B cell (primary cell): ENCODE measurements around the gene SFR1. TPM values are rescaled to one million over a fixed set of nuclear protein-coding genes. Genes with fewer than 3 reads are reported as not detected.

Source experiments
- ATAC-seq: fragments of 200-7000 bp; cut with Tn5 transposase; one replicate; pipeline ENCODE4 v1.10.0; 2021; ENCODE audit warnings: low read depth, mild to moderate bottlenecking, moderate number of reproducible peaks, moderate library complexity
- CTCF ChIA-PET: fragments of 350-600 bp; sonication (Branson Sonifier 250); formaldehyde crosslinking; loops from one replicate; lab custom pipeline; 2021; ENCODE audit warnings: antibody characterized with exemption, inconsistent platforms; lab: Charles Lee
- POLR2A ChIA-PET: fragments of 350-600 bp; sonication (Branson Sonifier 250); formaldehyde crosslinking; loops from one replicate; lab custom pipeline; 2021; ENCODE audit warnings: antibody characterized with exemption; lab: Charles Lee
- DNase-seq: peaks from one replicate; pipeline ENCODE4 v3.0.0; 2013
- H2AFZ ChIP-seq: 2 replicates; pipeline ENCODE4 v1.6.1; 2012; ENCODE audit warnings: mild to moderate bottlenecking, low read depth, low read length; ENCODE audit not compliant: insufficient read depth, poor library complexity, severe bottlenecking
- H3K27ac ChIP-seq, 2 donors: 1 replicate in 1 of 2; 2 replicates in 1 of 2; pipeline ENCODE4 v1.5.1; 2012 to 2013; ENCODE audit warnings: low read length in 2 of 2, mild to moderate bottlenecking in 2 of 2, moderate library complexity in 1 of 2
- H3K27me3 ChIP-seq, 4 experiments: fragments of 200-600 bp in 1 of 4; sonication (generic) in 1 of 4; replicated peaks in 1 of 4; 1 replicate in 2 of 4; 2 replicates in 2 of 4; pipeline versions ENCODE4 v1.6.1 to v1.7.0; 2013 to 2016; ENCODE audit warnings: low read length in 3 of 4, mild to moderate bottlenecking in 2 of 4, mixed read lengths in 1 of 4, moderate library complexity in 1 of 4; ENCODE audit not compliant: insufficient read depth in 4 of 4, control insufficient read depth in 3 of 4; ENCODE audit errors: control extremely low read depth in 1 of 4
- H3K36me3 ChIP-seq, 2 experiments: replicated peaks in 1 of 2; 1 replicate in 1 of 2; 2 replicates in 1 of 2; pipeline versions ENCODE4 v1.6.1 to v1.7.1; 2013; ENCODE audit warnings: low read length in 1 of 2; ENCODE audit not compliant: insufficient read depth in 2 of 2, control insufficient read depth in 1 of 2; ENCODE audit errors: control extremely low read depth in 1 of 2, extremely low read depth in 1 of 2
- H3K4me1 ChIP-seq, 2 donors: fragments of 200-600 bp in 1 of 2; sonication (generic) in 1 of 2; 1 replicate in 1 of 2; 2 replicates in 1 of 2; pipeline versions ENCODE4 v1.5.1 to v1.6.1; 2013 to 2017; ENCODE audit warnings: low read length in 2 of 2; ENCODE audit not compliant: control insufficient read depth in 2 of 2, insufficient read depth in 2 of 2
- H3K4me2 ChIP-seq: replicated peaks from 2 replicates; pipeline ENCODE3; 2012; ENCODE audit warnings: mild to moderate bottlenecking, low read depth, low read length; ENCODE audit not compliant: poor library complexity, severe bottlenecking
- H3K4me3 ChIP-seq, 5 experiments: fragments of 200-600 bp in 1 of 5; sonication (generic) in 1 of 5; 1 replicate in 3 of 5; 2 replicates in 2 of 5; pipeline versions ENCODE4 v1.5.1 to v1.7.0; 2011 to 2016; ENCODE audit warnings: low read length in 4 of 5, mild to moderate bottlenecking in 4 of 5, low read depth in 2 of 5, control low read depth in 1 of 5, moderate library complexity in 1 of 5; ENCODE audit not compliant: insufficient read depth in 1 of 5; ENCODE audit errors: control extremely low read depth in 1 of 5, extremely low read depth in 1 of 5
- H3K79me2 ChIP-seq: fragments of 200-600 bp; sonication (generic); one replicate; pipeline ENCODE4 v1.6.0; 2016; ENCODE audit warnings: low read length; ENCODE audit not compliant: control insufficient read depth, insufficient read depth
- H3K9ac ChIP-seq: fragments of 200-600 bp; sonication (generic); 2 replicates; pipeline ENCODE4 v1.6.1; 2017; ENCODE audit warnings: mild to moderate bottlenecking, low read length, moderate library complexity
- H3K9me3 ChIP-seq, 3 donors: one replicate each; pipeline versions ENCODE4 v1.6.1 to v1.7.1; 2013; ENCODE audit warnings: low read length in 2 of 3; ENCODE audit not compliant: control insufficient read depth in 2 of 3, insufficient read depth in 1 of 3; ENCODE audit errors: control extremely low read depth in 1 of 3
- H4K20me1 ChIP-seq: 2 replicates; pipeline ENCODE4 v1.6.0; 2012; ENCODE audit warnings: mild to moderate bottlenecking, low read length; ENCODE audit not compliant: insufficient read depth, control insufficient read depth, poor library complexity, severe bottlenecking
- H3K27ac Mint-ChIP-seq: one replicate; pipeline ENCODE4 v1.8.0; 2021; ENCODE audit warnings: mixed read lengths
- H3K27me3 Mint-ChIP-seq: one replicate; pipeline ENCODE4 v1.8.0; 2021; ENCODE audit warnings: mixed read lengths
- H3K4me1 Mint-ChIP-seq: one replicate; pipeline ENCODE4 v1.8.0; 2021; ENCODE audit warnings: mixed read lengths
- H3K4me3 Mint-ChIP-seq: one replicate; pipeline ENCODE4 v1.8.0; 2021; ENCODE audit warnings: mixed read lengths
- H3K9me3 Mint-ChIP-seq: one replicate; pipeline ENCODE4 v1.8.0; 2022; ENCODE audit warnings: mixed read lengths; ENCODE audit not compliant: insufficient read depth
- EZH2 ChIP-seq: IDR thresholded peaks from 2 replicates; pipeline ENCODE4 v1.6.1; 2012; ENCODE audit warnings: borderline replicate concordance, low read depth, mild to moderate bottlenecking, moderate library complexity, low read length; ENCODE audit not compliant: insufficient read depth, poor library complexity, severe bottlenecking
- WGBS: methylation state at CpG from one replicate; pipeline ENCODE4 v1.1.5; 2013; ENCODE audit warnings: missing lambda C conversion rate; ENCODE audit not compliant: insufficient coverage; 5-methylcytosine and 5-hydroxymethylcytosine counted together
- intact Hi-C: fragments of 100-400 bp; cut with micrococcal nuclease; formaldehyde crosslinking; loops from one replicate; pipeline ENCODE4 v1.10.0; 2022
- polyA plus RNA-seq: library from polyadenylated mRNA; depleted of rRNA; stranded (reverse); fragments of >200 nt; gene quantifications from 2 replicates; pipeline ENCODE4 v1.2.3, GENCODE V29; 2012
- total RNA-seq, 2 donors: library from RNA; stranded (reverse); fragments of 120-200 nt in 1 of 2; gene quantifications; 1 replicate in 1 of 2; 2 replicates in 1 of 2; pipeline versions ENCODE4 v1.2.3 to v1.2.4, GENCODE V29; 2013 to 2022
- TF ChIP-seq, protein P1 (sequence below): fragments of 200-600 bp; IDR thresholded peaks from one replicate; pipeline ENCODE4 v1.8.0; 2022; ENCODE audit warnings: antibody characterized with exemption, mild to moderate bottlenecking

SFR1 gene
- total and polyA plus RNA-seq, 2 donors (not counting 1 experiment from before 2014, with no cell fraction given) = 6.2 to 15.3 TPM

DNA sequence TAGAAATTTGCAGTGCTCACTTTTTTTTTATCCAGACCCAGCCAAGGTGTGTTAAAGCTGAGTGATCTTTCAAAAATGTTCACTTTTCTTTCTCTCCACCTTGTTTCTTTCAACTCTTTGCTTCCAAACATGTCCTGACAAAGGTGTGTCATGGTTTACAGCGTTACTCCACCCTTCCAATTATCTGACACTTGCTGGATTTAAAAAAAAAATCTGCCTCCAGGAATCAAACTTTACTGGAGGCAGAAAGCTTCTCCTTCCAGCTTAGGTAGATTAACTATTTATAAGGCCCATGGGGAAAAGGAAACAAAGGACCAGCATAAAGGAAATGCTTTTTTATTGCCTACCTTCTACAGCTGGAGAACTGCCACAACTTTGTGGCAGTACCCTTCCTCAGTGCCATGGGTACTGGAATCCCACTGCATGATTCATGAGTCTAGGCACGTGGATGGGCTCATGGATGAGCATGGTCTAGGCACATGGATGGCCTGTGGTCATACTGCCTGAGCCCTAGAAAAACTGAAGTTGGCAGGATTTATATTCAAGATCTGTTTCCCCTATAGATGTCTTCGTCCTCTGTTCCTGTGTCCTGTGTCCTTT, 36.1 kb upstream of the SFR1 start, which contains the start of gene COL17A1:
Gene COL17A1 (minus strand): TSS at position 80 of the 600 bp plus-strand sequence. CDS start 5,207 bp downstream, outside the sequence.
- intact Hi-C loops = no loop called here
- ATAC-seq (no peak), DNase-seq (no peak)
- peaks cover 12% of the 10 kb centered on the region for H3K27me3 Mint-ChIP-seq
- Histone ChIP-seq H3K4me2 (no peak within 1 kb of the TSS), H3K9me3 (no peaks in the 10 kb centered on the region), H4K20me1 (no peaks in the 10 kb centered on the region), H3K27me3 (no peaks in the 10 kb centered on the region), H3K79me2 (no peaks in the 10 kb centered on the region), H3K27ac (no peak within 1 kb of the TSS), H3K4me1 (no peaks in the 10 kb centered on the region), H2AFZ (no peak within 1 kb of the TSS), H3K9ac (no peak within 1 kb of the TSS), H3K36me3 (no peaks in the 10 kb centered on the region), H3K4me3 (no peak within 1 kb of the TSS)
- H3K9me3 Mint-ChIP-seq = no peaks in the 10 kb centered on the region
- H3K4me3 Mint-ChIP-seq = no peak within 1 kb of the TSS
- ChIA-PET CTCF (no interaction called here), POLR2A (no interaction called here)
- TF ChIP-seq, protein P1, sequence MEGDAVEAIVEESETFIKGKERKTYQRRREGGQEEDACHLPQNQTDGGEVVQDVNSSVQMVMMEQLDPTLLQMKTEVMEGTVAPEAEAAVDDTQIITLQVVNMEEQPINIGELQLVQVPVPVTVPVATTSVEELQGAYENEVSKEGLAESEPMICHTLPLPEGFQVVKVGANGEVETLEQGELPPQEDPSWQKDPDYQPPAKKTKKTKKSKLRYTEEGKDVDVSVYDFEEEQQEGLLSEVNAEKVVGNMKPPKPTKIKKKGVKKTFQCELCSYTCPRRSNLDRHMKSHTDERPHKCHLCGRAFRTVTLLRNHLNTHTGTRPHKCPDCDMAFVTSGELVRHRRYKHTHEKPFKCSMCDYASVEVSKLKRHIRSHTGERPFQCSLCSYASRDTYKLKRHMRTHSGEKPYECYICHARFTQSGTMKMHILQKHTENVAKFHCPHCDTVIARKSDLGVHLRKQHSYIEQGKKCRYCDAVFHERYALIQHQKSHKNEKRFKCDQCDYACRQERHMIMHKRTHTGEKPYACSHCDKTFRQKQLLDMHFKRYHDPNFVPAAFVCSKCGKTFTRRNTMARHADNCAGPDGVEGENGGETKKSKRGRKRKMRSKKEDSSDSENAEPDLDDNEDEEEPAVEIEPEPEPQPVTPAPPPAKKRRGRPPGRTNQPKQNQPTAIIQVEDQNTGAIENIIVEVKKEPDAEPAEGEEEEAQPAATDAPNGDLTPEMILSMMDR = no peak
- TF ChIP-seq EZH2 = no peak
- H3K27ac Mint-ChIP-seq = no peak within 1 kb of the TSS
- no peaks in the 10 kb centered on the region for H3K4me1 Mint-ChIP-seq
- WGBS = 90% methylated on average over 2 of the region's 3 CpGs

DNA sequence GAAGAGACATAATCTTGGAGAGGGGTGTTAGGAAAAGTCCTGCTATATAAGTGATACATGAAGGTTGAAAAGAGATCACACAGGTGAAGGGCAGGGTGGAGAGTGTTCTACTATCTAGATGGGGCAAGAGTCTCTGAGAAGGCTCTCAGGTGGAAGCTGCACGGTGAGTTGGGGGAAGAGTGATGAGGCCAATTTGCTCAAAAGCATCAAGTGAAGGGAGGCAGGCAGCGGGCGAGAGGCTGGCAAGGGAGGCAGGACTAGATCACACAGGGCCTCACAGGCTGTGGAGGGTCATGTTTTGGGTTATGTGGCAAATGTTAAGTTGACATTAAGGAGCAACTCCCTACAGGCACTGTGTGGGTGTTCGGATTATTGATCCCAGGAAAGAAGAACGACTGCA, 33.7 kb upstream of the SFR1 start:
- H3K27me3 ChIP-seq = no peaks in the 10 kb centered on the region
- no peak overlapping the region for H3K4me3 ChIP-seq
- TF ChIP-seq EZH2 = no peak
- TF ChIP-seq, protein P1 = no peak
- H3K36me3 ChIP-seq = no peaks in the 10 kb centered on the region
- H3K79me2 ChIP-seq = no peaks in the 10 kb centered on the region
- no peak for ATAC-seq
- POLR2A ChIA-PET = no interaction called here
- Mint-ChIP-seq H3K4me1 (no peaks in the 10 kb centered on the region), H3K27me3 (peaks cover 10% of the 10 kb centered on the region), H3K27ac (no peak overlapping the region), H3K9me3 (no peaks in the 10 kb centered on the region), H3K4me3 (no peak overlapping the region)
- no peaks in the 10 kb centered on the region for H3K4me1 ChIP-seq
- H2AFZ ChIP-seq = no peak overlapping the region
- CTCF ChIA-PET = no interaction called here
- no peak overlapping the region for H3K27ac ChIP-seq
- intact Hi-C loops = no loop called here
- H3K4me2 ChIP-seq = no peak overlapping the region
- no peak overlapping the region for H3K9ac ChIP-seq
- no peaks in the 10 kb centered on the region for H4K20me1 ChIP-seq
- WGBS = 100% methylated on average over 3 of the region's 5 CpGs
- H3K9me3 ChIP-seq = no peaks in the 10 kb centered on the region
- no peak for DNase-seq
